GM18909 (cell line): ENCODE data around the gene SH3RF2.

Experiments
- ATAC-seq: cut with Tn5 transposase; IDR thresholded peaks from one replicate; pipeline ENCODE4 v1.9.1; 2021; ENCODE audit warnings: mild to moderate bottlenecking; ENCODE audit not compliant: unreplicated experiment, poor library complexity

The SH3RF2 gene

DNA sequence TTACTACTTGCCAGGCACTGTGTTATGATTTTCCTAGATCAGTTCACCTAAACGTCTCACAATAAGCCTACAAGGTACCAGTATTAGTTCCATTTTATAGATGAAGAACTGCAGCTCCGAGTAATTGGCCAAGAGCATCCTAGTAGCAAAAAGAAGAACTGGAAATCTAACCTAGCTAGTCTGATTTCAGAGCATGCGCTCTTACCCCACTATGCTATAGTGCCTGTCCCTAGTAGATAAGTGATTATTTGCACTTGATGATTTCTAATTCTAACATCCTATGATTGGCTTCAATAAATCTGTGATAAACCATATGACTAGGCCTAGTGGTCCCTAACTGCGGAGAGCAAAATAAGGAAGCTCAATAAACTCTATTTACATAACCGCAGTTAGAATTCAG, 176.1 kb downstream of the SH3RF2 start:
- no peak for ATAC-seq
